ENCODE data around the gene CFAP99.

- no peak for TF ChIP-seq CTCF (conservative IDR thresholded peaks at IDR 0.05; ENCODE audit: low read depth in 2 of 2)
- TF ChIP-seq NANOG (IDR thresholded peaks at IDR 0.05; ENCODE audit: borderline replicate concordance): no peak
- TF ChIP-seq POLR2AphosphoS5 (IDR thresholded peaks at IDR 0.05; ENCODE audit: low read depth): no peak
- no peak for TF ChIP-seq REST (IDR thresholded peaks at IDR 0.05; ENCODE audit: unreplicated experiment)
Observed at GRCh38 chr4:2480649-2481048, 61.9 kb downstream of the CFAP99 start.

Measured in GM23338 (cell line).